OCI-LY1 (cell line): ENCODE results near the gene SLC16A3.

Source experiments
- EZH2 ChIP-seq: fragments of 200-600 bp; sonication (generic), shearing (Covaris generic); IDR thresholded peaks from 2 replicates; pipeline ENCODE4 v1.8.0; 2017; ENCODE audit warnings: borderline replicate concordance, mixed run types, mild to moderate bottlenecking, antibody characterized with exemption, low read length, moderate library complexity, mixed read lengths
- TF ChIP-seq, protein P1 (sequence below): fragments of 200-600 bp; sonication (generic), shearing (Covaris generic); IDR thresholded peaks from 2 replicates; pipeline ENCODE4 v1.5.1; 2017; ENCODE audit warnings: mild to moderate bottlenecking, antibody characterized with exemption, low read length, moderate library complexity, mixed read lengths

DNA sequence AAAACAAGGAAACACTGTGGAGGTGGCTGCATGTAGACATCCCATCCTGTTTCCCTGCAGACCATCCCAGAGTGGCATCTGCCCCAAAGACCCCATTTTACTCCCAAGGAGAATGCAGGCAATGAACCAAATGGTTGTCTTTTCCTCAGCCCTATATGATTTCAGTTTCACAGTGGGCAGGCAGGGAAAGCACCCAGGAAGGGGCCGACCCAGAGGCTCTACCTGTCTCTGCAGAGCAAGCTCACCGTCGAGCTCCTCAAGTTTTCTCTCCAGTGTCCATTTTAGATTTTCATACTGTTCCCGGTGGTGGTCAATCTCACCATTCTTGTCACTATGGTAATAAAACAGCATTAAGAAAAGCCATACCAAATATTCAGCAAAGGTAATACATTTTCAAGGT is 30.8 kb upstream of the SLC16A3 start:
- TF ChIP-seq, protein P1, sequence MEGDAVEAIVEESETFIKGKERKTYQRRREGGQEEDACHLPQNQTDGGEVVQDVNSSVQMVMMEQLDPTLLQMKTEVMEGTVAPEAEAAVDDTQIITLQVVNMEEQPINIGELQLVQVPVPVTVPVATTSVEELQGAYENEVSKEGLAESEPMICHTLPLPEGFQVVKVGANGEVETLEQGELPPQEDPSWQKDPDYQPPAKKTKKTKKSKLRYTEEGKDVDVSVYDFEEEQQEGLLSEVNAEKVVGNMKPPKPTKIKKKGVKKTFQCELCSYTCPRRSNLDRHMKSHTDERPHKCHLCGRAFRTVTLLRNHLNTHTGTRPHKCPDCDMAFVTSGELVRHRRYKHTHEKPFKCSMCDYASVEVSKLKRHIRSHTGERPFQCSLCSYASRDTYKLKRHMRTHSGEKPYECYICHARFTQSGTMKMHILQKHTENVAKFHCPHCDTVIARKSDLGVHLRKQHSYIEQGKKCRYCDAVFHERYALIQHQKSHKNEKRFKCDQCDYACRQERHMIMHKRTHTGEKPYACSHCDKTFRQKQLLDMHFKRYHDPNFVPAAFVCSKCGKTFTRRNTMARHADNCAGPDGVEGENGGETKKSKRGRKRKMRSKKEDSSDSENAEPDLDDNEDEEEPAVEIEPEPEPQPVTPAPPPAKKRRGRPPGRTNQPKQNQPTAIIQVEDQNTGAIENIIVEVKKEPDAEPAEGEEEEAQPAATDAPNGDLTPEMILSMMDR, result no peak
- TF ChIP-seq EZH2, result no peak
